Inflammatory macrophage treated with lipopolysaccharide for 4 hours (primary cell): ENCODE measurements around the gene MLEC.

Experiments
- DNase-seq: peaks from one replicate; pipeline ENCODE4 v3.0.0-alpha.2; 2020

Gene MLEC

DNA sequence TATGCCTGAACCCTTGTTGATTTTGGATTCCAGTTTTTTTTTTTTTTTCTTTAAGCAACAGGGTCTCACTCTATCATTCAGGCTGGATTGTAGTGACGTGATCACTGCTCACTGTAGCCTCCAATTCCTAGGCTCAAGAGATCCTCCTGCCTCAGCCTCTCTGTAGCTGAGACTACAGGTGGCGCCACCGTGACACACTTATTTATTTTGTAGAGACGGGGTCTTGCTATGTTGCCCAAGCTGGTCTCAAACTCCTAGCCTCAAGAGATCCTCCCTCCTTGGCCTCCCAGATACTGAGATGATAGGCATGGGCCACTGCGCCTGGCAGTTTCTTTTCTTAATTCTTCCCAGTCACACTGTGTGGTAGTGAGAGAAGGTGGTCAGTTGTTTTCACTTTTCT, 63.9 kb downstream of the MLEC start:
- no peak for DNase-seq

DNA sequence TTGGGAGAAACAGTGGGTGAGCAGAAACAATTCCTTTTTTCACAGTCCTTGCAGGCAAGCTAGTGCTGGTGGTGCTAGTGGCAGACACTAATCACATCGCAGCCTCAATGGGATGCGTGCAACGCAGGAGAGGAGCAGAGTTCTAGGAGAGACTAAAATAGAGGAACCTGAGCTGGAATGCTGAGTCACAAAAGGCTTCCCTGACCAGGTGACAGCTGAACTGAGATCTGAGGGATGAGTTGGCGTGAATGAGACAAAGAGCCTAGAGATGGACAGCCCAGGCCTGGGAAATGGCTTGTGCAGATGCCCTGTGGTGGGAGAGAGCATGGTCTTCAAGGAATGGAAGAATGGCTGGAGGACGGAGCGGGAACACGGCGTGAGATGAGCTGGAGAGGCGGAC, 64.4 kb downstream of the MLEC start:
- no peak for DNase-seq
